Liver (tissue), 3 donors: Measurements from ENCODE around the gene ATP2B2.

Source experiments
- CTCF ChIP-seq: fragments of 150-350 bp; IDR thresholded peaks from 2 replicates; pipeline ENCODE4 v1.5.1; 2017; ENCODE audit warnings: improper control_type of control experiment, low read depth, low read length; ENCODE audit not compliant: missing input control
- GABPA ChIP-seq, 2 donors: IDR thresholded peaks in 1 of 2; conservative IDR thresholded peaks in 1 of 2; 2 replicates each; pipeline ENCODE4 v1.6.1; 2016; ENCODE audit warnings: antibody characterized with exemption in 2 of 2, mild to moderate bottlenecking in 1 of 2, moderate library complexity in 1 of 2
- TAF1 ChIP-seq: conservative IDR thresholded peaks from 2 replicates; pipeline ENCODE4 v1.6.1; 2016; ENCODE audit warnings: antibody characterized with exemption, mild to moderate bottlenecking
- donor health status: healthy.
- donor health status: healthy.

GRCh38 chr3:10495614-10496013 is 9.8 kb downstream of the ATP2B2 start:
- TF ChIP-seq CTCF (no peak), TAF1 (no peak), GABPA (IDR thresholded peaks at IDR 0.05 in 1 of 2, conservative IDR thresholded peaks at IDR 0.05 in 1 of 2) (no peak)
